WTC11 (cell line): ENCODE results near the gene GPR68. TPM values are rescaled to one million over a fixed set of nuclear protein-coding genes. Genes with fewer than 3 reads are reported as not detected.

Experiments used
- ATAC-seq: fragments of 200-7000 bp; cut with Tn5 transposase; 2 replicates; pipeline ENCODE4 v1.10.0; 2021; ENCODE audit warnings: mild to moderate bottlenecking, moderate library complexity
- CTCF ChIA-PET: fragments of 300-600 bp; sonication (Branson Sonifier 250); formaldehyde crosslinking; loops from one replicate; lab custom pipeline; 2021; ENCODE audit warnings: antibody characterized with exemption; lab: Charles Lee
- POLR2A ChIA-PET: fragments of 350-600 bp; sonication (Branson Sonifier 250); formaldehyde crosslinking; loops from one replicate; lab custom pipeline; 2021; ENCODE audit warnings: antibody characterized with exemption; lab: Charles Lee
- DNase-seq: peaks from one replicate; pipeline ENCODE4 v3.0.0; 2021; ENCODE audit warnings: low spot score
- H3K27ac Mint-ChIP-seq: 2 replicates; pipeline ENCODE4 v1.8.0; 2021; ENCODE audit warnings: mixed read lengths
- H3K27me3 Mint-ChIP-seq: 2 replicates; pipeline ENCODE4 v1.8.0; 2021; ENCODE audit warnings: low read depth, mild to moderate bottlenecking, moderate library complexity, mixed read lengths
- H3K36me3 Mint-ChIP-seq: 2 replicates; pipeline ENCODE4 v1.8.0; 2021; ENCODE audit warnings: mixed read lengths
- H3K4me1 Mint-ChIP-seq: 2 replicates; pipeline ENCODE4 v1.8.0; 2022; ENCODE audit warnings: mixed read lengths
- H3K4me3 Mint-ChIP-seq: 2 replicates; pipeline ENCODE4 v1.8.0; 2021; ENCODE audit warnings: mild to moderate bottlenecking, moderate library complexity, mixed read lengths
- H3K9me3 Mint-ChIP-seq: 2 replicates; pipeline ENCODE4 v1.8.0; 2021; ENCODE audit warnings: mixed read lengths
- ATF1 ChIP-seq: sonication (generic); formaldehyde crosslinking; IDR thresholded peaks from 2 replicates; pipeline ENCODE4 v1.8.1; 2023; ENCODE audit warnings: mild to moderate bottlenecking, moderate library complexity, missing genetic modification reagents
- ESRRA ChIP-seq: sonication (generic); formaldehyde crosslinking; IDR thresholded peaks from 2 replicates; pipeline ENCODE4 v1.8.1; 2022; ENCODE audit warnings: mild to moderate bottlenecking, missing genetic modification reagents, borderline replicate concordance
- FOXK1 ChIP-seq: sonication (generic); formaldehyde crosslinking; IDR thresholded peaks from 2 replicates; pipeline ENCODE4 v1.8.0; 2022; ENCODE audit warnings: mild to moderate bottlenecking, moderate library complexity, missing genetic modification reagents
- FOXP1 ChIP-seq: sonication (generic); formaldehyde crosslinking; IDR thresholded peaks from 2 replicates; pipeline ENCODE4 v1.8.0; 2022; ENCODE audit warnings: missing genetic modification reagents, mild to moderate bottlenecking, moderate library complexity, borderline replicate concordance
- GABPB1 ChIP-seq: sonication (generic); formaldehyde crosslinking; IDR thresholded peaks from 2 replicates; pipeline ENCODE4 v1.8.1; 2023; ENCODE audit warnings: mild to moderate bottlenecking, missing genetic modification reagents
- GRHL2 ChIP-seq: fragments of 250-450 bp; sonication (Bioruptor Pico); IDR thresholded peaks from 2 replicates; pipeline ENCODE4 v1.8.0; 2022; ENCODE audit warnings: mild to moderate bottlenecking, moderate library complexity; ENCODE audit not compliant: insufficient replicate concordance, severe bottlenecking
- HMGA2 ChIP-seq: fragments of 250-450 bp; sonication (Bioruptor Pico); IDR thresholded peaks from 2 replicates; pipeline ENCODE4 v1.4.0; 2021; ENCODE audit warnings: mild to moderate bottlenecking, moderate library complexity
- JUN ChIP-seq: sonication (generic); formaldehyde crosslinking; IDR thresholded peaks from 2 replicates; pipeline ENCODE4 v1.8.0; 2023; ENCODE audit warnings: mild to moderate bottlenecking, missing genetic modification reagents
- NFATC4 ChIP-seq: fragments of 250-450 bp; sonication (Bioruptor Pico); IDR thresholded peaks from 2 replicates; pipeline ENCODE4 v1.9.0; 2021; ENCODE audit warnings: mild to moderate bottlenecking
- NFYB ChIP-seq: sonication (generic); formaldehyde crosslinking; conservative IDR thresholded peaks from 2 replicates; pipeline ENCODE4 v1.8.0; 2022; ENCODE audit warnings: low read depth, missing genetic modification reagents
- NR1H2 ChIP-seq: sonication (generic); formaldehyde crosslinking; IDR thresholded peaks from 2 replicates; pipeline ENCODE4 v1.9.0; 2021; ENCODE audit warnings: mild to moderate bottlenecking, moderate library complexity, missing genetic modification reagents
- RORB ChIP-seq: fragments of 250-450 bp; sonication (Bioruptor Pico); IDR thresholded peaks from 2 replicates; pipeline ENCODE4 v1.9.0; 2021; ENCODE audit warnings: mild to moderate bottlenecking
- SMAD4 ChIP-seq: sonication (generic); formaldehyde crosslinking; IDR thresholded peaks from 2 replicates; pipeline ENCODE4 v1.8.0; 2022; ENCODE audit warnings: mild to moderate bottlenecking, missing genetic modification reagents
- TCF7 ChIP-seq: sonication (generic); formaldehyde crosslinking; IDR thresholded peaks from 2 replicates; pipeline ENCODE4 v1.8.0; 2022; ENCODE audit warnings: mild to moderate bottlenecking, low read depth, missing genetic modification reagents, moderate library complexity
- TP53 ChIP-seq: sonication (generic); formaldehyde crosslinking; IDR thresholded peaks from 2 replicates; pipeline ENCODE4 v1.8.1; 2023; ENCODE audit warnings: mild to moderate bottlenecking, missing genetic modification reagents
- ZNF263 ChIP-seq: sonication (generic); formaldehyde crosslinking; IDR thresholded peaks from 2 replicates; pipeline ENCODE4 v1.8.1; 2022; ENCODE audit warnings: low read depth, mild to moderate bottlenecking, moderate library complexity, missing genetic modification reagents
- ZNF396 ChIP-seq: fragments of 250-450 bp; sonication (Bioruptor Pico); IDR thresholded peaks from 2 replicates; pipeline ENCODE4 v1.8.0; 2021; ENCODE audit warnings: mild to moderate bottlenecking, moderate library complexity, borderline replicate concordance
- total RNA-seq: library from RNA; stranded (reverse); gene quantifications from 3 replicates; pipeline ENCODE4 v1.2.3, GENCODE V29; 2021
- TF ChIP-seq, protein P1 (sequence below): sonication (generic); formaldehyde crosslinking; IDR thresholded peaks from 2 replicates; pipeline ENCODE4 v1.8.1; 2023; ENCODE audit warnings: mild to moderate bottlenecking, missing genetic modification reagents
- TF ChIP-seq, protein P2 (sequence below): sonication (generic); formaldehyde crosslinking; IDR thresholded peaks from 2 replicates; pipeline ENCODE4 v1.8.1; 2023; ENCODE audit warnings: mild to moderate bottlenecking, missing genetic modification reagents, borderline replicate concordance
- TF ChIP-seq, protein P3 (sequence below): sonication (generic); formaldehyde crosslinking; IDR thresholded peaks from 2 replicates; pipeline ENCODE4 v1.8.0; 2022; ENCODE audit warnings: missing genetic modification reagents

Gene GPR68
- total RNA-seq, 1 experiment from 2014 or later: 0.28 TPM

DNA sequence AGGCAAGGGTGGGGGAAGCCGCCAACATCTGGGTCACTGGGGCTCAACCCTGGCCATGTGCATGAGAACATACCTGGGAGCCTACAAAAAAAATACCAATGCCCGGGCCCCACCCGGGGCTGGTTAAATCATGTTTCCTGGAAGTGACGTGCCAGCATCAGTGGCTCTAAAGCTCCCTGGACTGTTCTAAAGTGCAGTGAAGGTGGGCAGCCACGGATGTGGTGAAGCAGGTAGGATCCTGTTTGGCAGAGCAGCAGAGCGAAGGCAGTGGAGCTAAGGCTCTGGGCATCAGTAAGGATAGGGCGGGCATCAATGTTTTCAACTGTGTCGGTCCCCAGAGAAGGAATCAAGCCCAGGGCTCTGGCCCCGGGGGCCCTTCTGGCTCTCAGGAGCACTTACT is 525 bp upstream of the GPR68 start (continued):
- TF ChIP-seq JUN (CRISPR knock-in tag) (no peak), SMAD4 (CRISPR knock-in tag) (no peak), NFATC4 (CRISPR knock-in tag) (no peak), NR1H2 (CRISPR knock-in tag) (no peak), GRHL2 (CRISPR knock-in tag) (no peak), GABPB1 (CRISPR knock-in tag) (no peak)
- TF ChIP-seq, all 79 proteins: peak for 0

DNA sequence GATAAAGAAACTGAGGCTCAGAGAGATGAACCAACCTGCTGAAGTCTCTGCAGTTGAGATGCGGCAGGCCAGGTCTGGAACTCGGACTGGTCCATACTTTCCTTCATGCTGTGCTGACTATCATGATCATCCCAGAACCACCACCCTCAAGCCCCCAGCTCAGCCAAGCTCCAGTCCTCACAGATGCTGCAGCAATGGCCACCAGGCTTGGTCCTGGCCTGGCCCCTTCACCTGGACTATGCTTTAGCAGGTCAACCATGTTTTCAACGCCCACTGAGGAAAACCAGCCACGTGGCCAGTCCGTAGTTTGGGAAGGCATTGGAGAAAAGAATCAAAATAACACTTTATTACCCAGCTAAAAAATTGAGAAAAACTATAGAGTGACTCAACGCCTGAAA is 1.4 kb downstream of the GPR68 start:
- no peaks in the 10 kb centered on the region; the same call in 1 of the 2 replicates for H3K4me1 Mint-ChIP-seq
- no peak overlapping the region for H3K4me3 Mint-ChIP-seq
- CTCF ChIA-PET: interaction anchor here (1.8 to 4.1 kb wide), 2 partner anchors 10 to 43 kb away, joined by 7 to 19 read pairs; no protein-coding TSS in a partner anchor
- peaks cover 21% of the 10 kb centered on the region for H3K9me3 Mint-ChIP-seq
- peaks cover 3% of the 10 kb centered on the region; the same call in 1 of the 2 replicates for H3K36me3 Mint-ChIP-seq
- ATAC-seq: no peak
- TF ChIP-seq, protein P1, sequence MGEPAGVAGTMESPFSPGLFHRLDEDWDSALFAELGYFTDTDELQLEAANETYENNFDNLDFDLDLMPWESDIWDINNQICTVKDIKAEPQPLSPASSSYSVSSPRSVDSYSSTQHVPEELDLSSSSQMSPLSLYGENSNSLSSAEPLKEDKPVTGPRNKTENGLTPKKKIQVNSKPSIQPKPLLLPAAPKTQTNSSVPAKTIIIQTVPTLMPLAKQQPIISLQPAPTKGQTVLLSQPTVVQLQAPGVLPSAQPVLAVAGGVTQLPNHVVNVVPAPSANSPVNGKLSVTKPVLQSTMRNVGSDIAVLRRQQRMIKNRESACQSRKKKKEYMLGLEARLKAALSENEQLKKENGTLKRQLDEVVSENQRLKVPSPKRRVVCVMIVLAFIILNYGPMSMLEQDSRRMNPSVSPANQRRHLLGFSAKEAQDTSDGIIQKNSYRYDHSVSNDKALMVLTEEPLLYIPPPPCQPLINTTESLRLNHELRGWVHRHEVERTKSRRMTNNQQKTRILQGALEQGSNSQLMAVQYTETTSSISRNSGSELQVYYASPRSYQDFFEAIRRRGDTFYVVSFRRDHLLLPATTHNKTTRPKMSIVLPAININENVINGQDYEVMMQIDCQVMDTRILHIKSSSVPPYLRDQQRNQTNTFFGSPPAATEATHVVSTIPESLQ: no peak
- no peak for TF ChIP-seq NFYB (CRISPR knock-in tag)
- TF ChIP-seq ZNF263 (CRISPR knock-in tag): no peak
- no peak for TF ChIP-seq ATF1 (CRISPR knock-in tag)
- TF ChIP-seq HMGA2 (CRISPR knock-in tag): no peak
- no peak for TF ChIP-seq ESRRA (CRISPR knock-in tag)
- TF ChIP-seq FOXK1 (CRISPR knock-in tag): no peak
- TF ChIP-seq NR1H2 (CRISPR knock-in tag): no peak
- no peak for TF ChIP-seq GRHL2 (CRISPR knock-in tag)
- no peak for TF ChIP-seq SMAD4 (CRISPR knock-in tag)
- no peak for TF ChIP-seq TP53 (CRISPR knock-in tag)
- no peak for TF ChIP-seq RORB (CRISPR knock-in tag)
- TF ChIP-seq, protein P2, sequence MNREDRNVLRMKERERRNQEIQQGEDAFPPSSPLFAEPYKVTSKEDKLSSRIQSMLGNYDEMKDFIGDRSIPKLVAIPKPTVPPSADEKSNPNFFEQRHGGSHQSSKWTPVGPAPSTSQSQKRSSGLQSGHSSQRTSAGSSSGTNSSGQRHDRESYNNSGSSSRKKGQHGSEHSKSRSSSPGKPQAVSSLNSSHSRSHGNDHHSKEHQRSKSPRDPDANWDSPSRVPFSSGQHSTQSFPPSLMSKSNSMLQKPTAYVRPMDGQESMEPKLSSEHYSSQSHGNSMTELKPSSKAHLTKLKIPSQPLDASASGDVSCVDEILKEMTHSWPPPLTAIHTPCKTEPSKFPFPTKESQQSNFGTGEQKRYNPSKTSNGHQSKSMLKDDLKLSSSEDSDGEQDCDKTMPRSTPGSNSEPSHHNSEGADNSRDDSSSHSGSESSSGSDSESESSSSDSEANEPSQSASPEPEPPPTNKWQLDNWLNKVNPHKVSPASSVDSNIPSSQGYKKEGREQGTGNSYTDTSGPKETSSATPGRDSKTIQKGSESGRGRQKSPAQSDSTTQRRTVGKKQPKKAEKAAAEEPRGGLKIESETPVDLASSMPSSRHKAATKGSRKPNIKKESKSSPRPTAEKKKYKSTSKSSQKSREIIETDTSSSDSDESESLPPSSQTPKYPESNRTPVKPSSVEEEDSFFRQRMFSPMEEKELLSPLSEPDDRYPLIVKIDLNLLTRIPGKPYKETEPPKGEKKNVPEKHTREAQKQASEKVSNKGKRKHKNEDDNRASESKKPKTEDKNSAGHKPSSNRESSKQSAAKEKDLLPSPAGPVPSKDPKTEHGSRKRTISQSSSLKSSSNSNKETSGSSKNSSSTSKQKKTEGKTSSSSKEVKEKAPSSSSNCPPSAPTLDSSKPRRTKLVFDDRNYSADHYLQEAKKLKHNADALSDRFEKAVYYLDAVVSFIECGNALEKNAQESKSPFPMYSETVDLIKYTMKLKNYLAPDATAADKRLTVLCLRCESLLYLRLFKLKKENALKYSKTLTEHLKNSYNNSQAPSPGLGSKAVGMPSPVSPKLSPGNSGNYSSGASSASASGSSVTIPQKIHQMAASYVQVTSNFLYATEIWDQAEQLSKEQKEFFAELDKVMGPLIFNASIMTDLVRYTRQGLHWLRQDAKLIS (CRISPR knock-in tag): no peak
- TF ChIP-seq TCF7 (CRISPR knock-in tag): no peak
- TF ChIP-seq ZNF396 (CRISPR knock-in tag): no peak
- no peak for TF ChIP-seq FOXP1
- TF ChIP-seq, protein P3, sequence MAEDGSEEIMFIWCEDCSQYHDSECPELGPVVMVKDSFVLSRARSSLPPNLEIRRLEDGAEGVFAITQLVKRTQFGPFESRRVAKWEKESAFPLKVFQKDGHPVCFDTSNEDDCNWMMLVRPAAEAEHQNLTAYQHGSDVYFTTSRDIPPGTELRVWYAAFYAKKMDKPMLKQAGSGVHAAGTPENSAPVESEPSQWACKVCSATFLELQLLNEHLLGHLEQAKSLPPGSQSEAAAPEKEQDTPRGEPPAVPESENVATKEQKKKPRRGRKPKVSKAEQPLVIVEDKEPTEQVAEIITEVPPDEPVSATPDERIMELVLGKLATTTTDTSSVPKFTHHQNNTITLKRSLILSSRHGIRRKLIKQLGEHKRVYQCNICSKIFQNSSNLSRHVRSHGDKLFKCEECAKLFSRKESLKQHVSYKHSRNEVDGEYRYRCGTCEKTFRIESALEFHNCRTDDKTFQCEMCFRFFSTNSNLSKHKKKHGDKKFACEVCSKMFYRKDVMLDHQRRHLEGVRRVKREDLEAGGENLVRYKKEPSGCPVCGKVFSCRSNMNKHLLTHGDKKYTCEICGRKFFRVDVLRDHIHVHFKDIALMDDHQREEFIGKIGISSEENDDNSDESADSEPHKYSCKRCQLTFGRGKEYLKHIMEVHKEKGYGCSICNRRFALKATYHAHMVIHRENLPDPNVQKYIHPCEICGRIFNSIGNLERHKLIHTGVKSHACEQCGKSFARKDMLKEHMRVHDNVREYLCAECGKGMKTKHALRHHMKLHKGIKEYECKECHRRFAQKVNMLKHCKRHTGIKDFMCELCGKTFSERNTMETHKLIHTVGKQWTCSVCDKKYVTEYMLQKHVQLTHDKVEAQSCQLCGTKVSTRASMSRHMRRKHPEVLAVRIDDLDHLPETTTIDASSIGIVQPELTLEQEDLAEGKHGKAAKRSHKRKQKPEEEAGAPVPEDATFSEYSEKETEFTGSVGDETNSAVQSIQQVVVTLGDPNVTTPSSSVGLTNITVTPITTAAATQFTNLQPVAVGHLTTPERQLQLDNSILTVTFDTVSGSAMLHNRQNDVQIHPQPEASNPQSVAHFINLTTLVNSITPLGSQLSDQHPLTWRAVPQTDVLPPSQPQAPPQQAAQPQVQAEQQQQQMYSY (CRISPR knock-in tag): no peak
- H3K27me3 Mint-ChIP-seq: peaks cover 12% of the 10 kb centered on the region
- POLR2A ChIA-PET: no interaction called here
- DNase-seq: no peak
- H3K27ac Mint-ChIP-seq: no peak overlapping the region
